Activated CD4-positive, alpha-beta memory T cell treated with anti-CD3 and anti-CD28 coated beads for 36 hours (primary cell): ENCODE measurements around the gene C3orf22. TPM values are rescaled to one million over a fixed set of nuclear protein-coding genes. Genes with fewer than 3 reads are reported as not detected.

Experiments
- CTCF ChIA-PET: fragments of 350-600 bp; sonication (Branson Sonifier 250); formaldehyde crosslinking; loops from one replicate; lab custom pipeline; 2021; ENCODE audit warnings: antibody characterized with exemption, inconsistent platforms; lab: Charles Lee
- POLR2A ChIA-PET: fragments of 350-600 bp; sonication (Branson Sonifier 250); formaldehyde crosslinking; loops from one replicate; lab custom pipeline; 2021; ENCODE audit warnings: antibody characterized with exemption; lab: Charles Lee
- DNase-seq: peaks from one replicate; pipeline ENCODE4 v3.0.0-alpha.2; 2020
- H3K27ac Mint-ChIP-seq: one replicate; pipeline ENCODE4 v1.8.0; 2021; ENCODE audit warnings: mixed read lengths
- H3K27me3 Mint-ChIP-seq: one replicate; pipeline ENCODE4 v1.8.0; 2021; ENCODE audit warnings: mixed read lengths
- H3K36me3 Mint-ChIP-seq: one replicate; pipeline ENCODE4 v1.8.0; 2021; ENCODE audit warnings: mixed read lengths
- H3K4me1 Mint-ChIP-seq: one replicate; pipeline ENCODE4 v1.8.0; 2021; ENCODE audit warnings: low read depth, mixed read lengths
- H3K4me3 Mint-ChIP-seq: one replicate; pipeline ENCODE4 v1.8.0; 2021; ENCODE audit warnings: mild to moderate bottlenecking, mixed read lengths
- H3K9me3 Mint-ChIP-seq: one replicate; pipeline ENCODE4 v1.8.0; 2021; ENCODE audit warnings: mixed read lengths
- intact Hi-C: fragments of 100-400 bp; cut with micrococcal nuclease; formaldehyde crosslinking; loops from one replicate; pipeline ENCODE4 v1.15.1; 2023
- total RNA-seq, 2 experiments: library from RNA; stranded (reverse); gene quantifications; one replicate each; pipeline ENCODE4 v1.2.3, GENCODE V29; 2021

Gene C3orf22
- total RNA-seq, 2 experiments from 2014 or later: not detected

GRCh38 chr3:126546549-126547239, 12.0 kb downstream of the C3orf22 start:
- CTCF ChIA-PET: interaction anchor here (0.9 kb wide), 1 partner anchor 24 kb away, joined by 3 read pairs; no protein-coding TSS in a partner anchor
- DNase-seq: no peak

GRCh38 chr3:126546013-126546412, 12.7 kb downstream of the C3orf22 start:
- no peak overlapping the region for H3K27ac Mint-ChIP-seq
- CTCF ChIA-PET: no interaction called here
- POLR2A ChIA-PET: no interaction called here

More at GRCh38 chr3:126546549-126547239, 12.0 kb downstream of the C3orf22 start:
- H3K4me1 Mint-ChIP-seq: no peaks in the 10 kb centered on the region
- H3K27me3 Mint-ChIP-seq: peaks cover 3% of the 10 kb centered on the region
- H3K27ac Mint-ChIP-seq: no peak overlapping the region
- H3K4me3 Mint-ChIP-seq: no peak overlapping the region
- H3K36me3 Mint-ChIP-seq: no peaks in the 10 kb centered on the region
- POLR2A ChIA-PET: no interaction called here
- H3K9me3 Mint-ChIP-seq: no peaks in the 10 kb centered on the region
- intact Hi-C loops: no loop called here

DNA sequence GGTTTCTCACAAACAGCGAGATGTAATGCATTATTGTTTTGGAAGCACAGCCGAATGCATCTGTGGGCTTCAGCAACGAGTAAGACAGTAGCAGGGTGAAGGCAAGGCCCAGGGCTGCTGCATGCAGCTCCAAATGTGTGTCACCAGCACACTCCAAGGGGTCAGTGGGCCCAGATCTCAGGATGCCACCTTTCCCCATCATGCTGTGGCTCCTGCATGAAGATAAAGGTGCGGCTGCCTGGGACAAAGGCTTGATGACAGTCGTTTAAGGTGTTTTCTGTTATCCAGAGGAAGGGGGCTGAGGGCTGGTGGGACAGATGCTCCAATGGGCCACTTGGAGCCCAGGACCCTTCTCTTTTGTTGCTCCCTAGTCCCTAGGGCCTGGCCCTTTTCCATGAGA, 13.2 kb downstream of the C3orf22 start:
- H3K36me3 Mint-ChIP-seq: no peaks in the 10 kb centered on the region
- no peak overlapping the region for H3K27ac Mint-ChIP-seq
- ChIA-PET CTCF (no interaction called here), POLR2A (no interaction called here)
- no peak for DNase-seq
- H3K27me3 Mint-ChIP-seq: peaks cover 3% of the 10 kb centered on the region
- intact Hi-C loops: no loop called here
- no peaks in the 10 kb centered on the region for H3K4me1 Mint-ChIP-seq
- no peak overlapping the region for H3K4me3 Mint-ChIP-seq
- H3K9me3 Mint-ChIP-seq: peaks cover 2% of the 10 kb centered on the region

More at GRCh38 chr3:126546013-126546412, 12.7 kb downstream of the C3orf22 start:
- Mint-ChIP-seq H3K4me3 (no peak overlapping the region), H3K9me3 (peaks cover 2% of the 10 kb centered on the region), H3K27me3 (peaks cover 3% of the 10 kb centered on the region), H3K36me3 (no peaks in the 10 kb centered on the region), H3K4me1 (no peaks in the 10 kb centered on the region)
- DNase-seq: no peak
- intact Hi-C loops: no loop called here

DNA sequence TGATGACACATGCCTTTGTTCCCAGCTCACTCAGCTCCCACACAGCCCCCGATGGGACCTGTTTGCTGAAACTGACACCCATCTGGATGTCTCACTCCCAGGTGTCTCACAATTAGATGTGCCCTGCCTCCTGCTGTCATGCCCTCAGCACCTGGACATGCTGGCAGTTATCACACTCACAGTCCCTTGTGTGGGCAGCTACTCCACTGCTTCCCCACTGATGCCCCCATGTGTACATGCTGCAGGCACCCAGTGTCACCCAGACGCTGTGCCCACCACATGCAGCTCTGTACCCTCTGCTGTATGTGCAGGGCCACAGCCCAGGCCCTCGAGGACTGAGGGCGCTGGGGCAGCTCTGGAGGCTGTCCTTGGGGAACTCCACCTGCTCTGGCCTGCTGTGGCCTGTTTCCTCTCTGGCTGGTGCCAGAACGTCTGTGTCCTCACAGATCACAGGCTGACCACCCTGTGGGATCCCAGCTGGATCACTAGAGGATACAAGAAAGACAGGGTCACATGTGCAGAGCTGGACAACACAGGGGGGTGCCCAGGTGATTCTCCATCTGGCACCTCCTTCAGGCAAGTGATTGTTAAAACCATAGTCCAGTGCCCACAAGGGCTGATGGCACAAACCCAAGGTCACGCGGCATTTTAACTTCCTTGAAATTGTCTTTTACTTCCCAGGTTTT, 14.0 kb downstream of the C3orf22 start:
- no peak overlapping the region for H3K4me3 Mint-ChIP-seq
- peak; percentile 3 for DNase-seq
- peaks cover 2% of the 10 kb centered on the region for H3K9me3 Mint-ChIP-seq
- peaks cover 6% of the 10 kb centered on the region for H3K27me3 Mint-ChIP-seq
- no peak overlapping the region for H3K27ac Mint-ChIP-seq
- H3K36me3 Mint-ChIP-seq: no peaks in the 10 kb centered on the region
- ChIA-PET POLR2A (no interaction called here), CTCF (no interaction called here)
- intact Hi-C loops: no loop called here
- H3K4me1 Mint-ChIP-seq: no peaks in the 10 kb centered on the region

DNA sequence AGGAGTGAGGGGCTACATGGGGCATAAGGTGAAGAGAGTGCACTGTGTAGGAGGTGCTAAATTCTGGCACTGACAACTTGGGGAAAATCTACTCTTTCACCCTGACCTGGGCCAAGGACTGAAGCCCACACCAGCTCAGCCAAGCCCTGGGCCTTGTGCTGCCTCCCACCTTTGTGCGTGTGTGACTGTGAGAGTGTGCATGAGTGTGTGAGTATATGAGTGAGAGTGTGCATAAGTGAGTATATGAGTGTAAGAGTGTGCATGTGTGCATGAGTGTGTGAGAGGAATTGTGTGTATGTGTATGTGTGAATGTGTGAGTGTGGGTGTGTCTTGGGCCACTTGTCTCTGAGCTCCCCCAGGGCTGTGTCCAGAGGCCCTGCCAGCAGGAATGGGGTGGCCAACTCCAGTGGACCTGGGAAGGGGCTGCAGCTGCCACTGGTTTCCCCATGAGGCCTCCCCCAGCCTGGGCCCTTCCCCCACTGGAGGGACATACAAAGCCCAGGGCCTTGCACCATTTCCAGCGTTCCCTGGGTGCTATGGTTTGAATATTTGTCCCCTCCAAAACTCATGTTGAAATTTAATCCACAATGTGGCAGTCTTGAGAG, 15.2 kb downstream of the C3orf22 start:
- ChIA-PET CTCF (interaction anchor here (0.6 kb wide), 1 partner anchor 561 kb away, joined by 3 read pairs; no protein-coding TSS in a partner anchor), POLR2A (no interaction called here)
- H3K27me3 Mint-ChIP-seq: peaks cover 5% of the 10 kb centered on the region
- H3K36me3 Mint-ChIP-seq: no peaks in the 10 kb centered on the region
- no peak overlapping the region for H3K27ac Mint-ChIP-seq
- intact Hi-C loops: no loop called here
- no peaks in the 10 kb centered on the region for H3K4me1 Mint-ChIP-seq
- H3K9me3 Mint-ChIP-seq: peaks cover 2% of the 10 kb centered on the region
- no peak overlapping the region for H3K4me3 Mint-ChIP-seq
- DNase-seq: no peak

DNA sequence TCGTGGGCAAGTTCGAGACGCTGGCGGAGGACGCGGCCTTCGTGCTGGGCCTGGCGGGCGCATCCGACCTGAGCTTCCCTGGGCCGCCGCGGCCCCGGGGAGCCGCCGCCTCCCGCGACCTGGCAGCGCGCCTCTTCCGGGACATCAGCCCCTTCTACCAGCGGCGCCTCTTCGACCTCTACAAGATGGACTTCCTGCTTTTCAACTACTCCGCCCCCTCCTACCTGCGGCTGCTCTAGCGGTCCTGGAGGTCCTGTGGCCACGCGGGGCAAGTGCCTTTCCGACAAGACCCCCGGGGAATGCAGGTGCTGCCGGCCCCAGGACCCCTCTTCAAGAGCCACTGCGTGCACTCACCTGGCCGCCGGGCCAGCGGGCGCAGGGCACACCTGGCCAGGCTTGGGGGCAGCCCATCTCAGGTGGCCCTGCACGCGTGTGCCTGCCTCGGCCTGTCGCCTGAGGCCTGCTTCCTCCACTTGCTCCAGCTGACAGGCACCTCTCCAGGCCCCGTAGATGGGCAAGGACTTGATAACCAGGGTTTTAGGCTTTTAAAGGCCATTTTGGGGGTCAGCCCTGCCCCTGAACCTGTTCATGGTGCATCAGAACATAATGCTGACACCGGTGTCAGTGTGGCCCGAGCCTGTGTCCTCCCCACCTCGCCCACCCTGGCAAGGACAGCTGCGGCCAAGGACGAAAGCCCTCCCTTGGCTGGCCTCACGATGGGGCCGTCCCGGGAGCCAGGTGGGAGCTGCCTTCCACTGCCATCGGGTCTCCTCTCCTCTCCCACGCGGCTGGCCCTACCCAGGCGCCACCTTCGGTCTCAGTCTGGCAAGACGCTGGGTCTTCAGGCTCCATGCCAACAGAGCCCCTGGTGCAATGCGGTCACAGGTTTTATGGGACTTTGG, 16.1 kb downstream of the C3orf22 start:
- CTCF ChIA-PET: no interaction called here
- H3K4me3 Mint-ChIP-seq: no peak overlapping the region

DNA sequence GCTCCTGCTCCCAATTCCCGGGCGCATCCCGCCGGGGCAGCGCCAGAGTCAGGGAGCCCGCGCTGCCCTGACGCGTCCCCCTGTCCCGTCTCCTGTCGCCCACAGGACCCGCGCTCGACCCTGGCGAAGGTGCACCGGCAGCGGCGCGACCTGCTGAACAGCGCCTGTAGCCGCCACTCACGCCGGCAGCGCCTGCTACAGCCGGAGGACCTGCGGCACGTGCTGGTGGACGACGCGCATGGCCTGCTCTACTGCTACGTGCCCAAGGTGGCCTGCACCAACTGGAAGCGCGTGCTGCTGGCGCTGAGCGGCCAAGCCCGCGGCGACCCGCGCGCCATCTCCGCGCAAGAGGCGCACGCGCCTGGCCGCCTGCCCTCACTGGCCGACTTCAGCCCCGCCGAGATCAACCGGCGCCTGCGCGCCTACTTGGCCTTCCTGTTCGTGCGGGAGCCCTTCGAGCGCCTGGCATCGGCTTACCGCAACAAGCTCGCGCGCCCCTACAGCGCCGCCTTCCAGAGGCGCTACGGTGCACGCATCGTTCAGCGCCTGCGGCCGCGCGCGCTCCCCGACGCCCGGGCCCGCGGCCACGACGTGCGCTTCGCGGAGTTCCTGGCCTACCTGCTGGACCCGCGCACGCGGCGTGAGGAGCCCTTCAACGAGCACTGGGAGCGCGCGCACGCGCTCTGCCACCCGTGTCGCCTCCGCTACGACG, 16.9 kb downstream of the C3orf22 start:
- no peak overlapping the region for H3K4me3 Mint-ChIP-seq
- H3K9me3 Mint-ChIP-seq: peaks cover 2% of the 10 kb centered on the region
- H3K27ac Mint-ChIP-seq: no peak overlapping the region
- peak; percentile 2 for DNase-seq
- intact Hi-C loops: no loop called here
- H3K4me1 Mint-ChIP-seq: no peaks in the 10 kb centered on the region
- H3K36me3 Mint-ChIP-seq: no peaks in the 10 kb centered on the region
- H3K27me3 Mint-ChIP-seq: peaks cover 7% of the 10 kb centered on the region
- POLR2A ChIA-PET: no interaction called here
- CTCF ChIA-PET: no interaction called here

More for the DNA sequence above, 16.1 kb downstream of the C3orf22 start:
- H3K36me3 Mint-ChIP-seq: no peaks in the 10 kb centered on the region
- H3K4me1 Mint-ChIP-seq: no peaks in the 10 kb centered on the region
- intact Hi-C loops: no loop called here
- POLR2A ChIA-PET: no interaction called here
- peaks cover 5% of the 10 kb centered on the region for H3K27me3 Mint-ChIP-seq
- no peak overlapping the region for H3K27ac Mint-ChIP-seq
- peak; percentile 6 for DNase-seq
- H3K9me3 Mint-ChIP-seq: peaks cover 2% of the 10 kb centered on the region

GRCh38 chr3:126540951-126541627, 17.6 kb downstream of the C3orf22 start:
- Mint-ChIP-seq H3K27me3 (peaks cover 7% of the 10 kb centered on the region), H3K36me3 (no peaks in the 10 kb centered on the region), H3K27ac (no peak overlapping the region), H3K9me3 (peaks cover 2% of the 10 kb centered on the region), H3K4me3 (no peak overlapping the region), H3K4me1 (no peaks in the 10 kb centered on the region)
- ChIA-PET CTCF (no interaction called here), POLR2A (no interaction called here)
- DNase-seq: no peak
- intact Hi-C loops: no loop called here

DNA sequence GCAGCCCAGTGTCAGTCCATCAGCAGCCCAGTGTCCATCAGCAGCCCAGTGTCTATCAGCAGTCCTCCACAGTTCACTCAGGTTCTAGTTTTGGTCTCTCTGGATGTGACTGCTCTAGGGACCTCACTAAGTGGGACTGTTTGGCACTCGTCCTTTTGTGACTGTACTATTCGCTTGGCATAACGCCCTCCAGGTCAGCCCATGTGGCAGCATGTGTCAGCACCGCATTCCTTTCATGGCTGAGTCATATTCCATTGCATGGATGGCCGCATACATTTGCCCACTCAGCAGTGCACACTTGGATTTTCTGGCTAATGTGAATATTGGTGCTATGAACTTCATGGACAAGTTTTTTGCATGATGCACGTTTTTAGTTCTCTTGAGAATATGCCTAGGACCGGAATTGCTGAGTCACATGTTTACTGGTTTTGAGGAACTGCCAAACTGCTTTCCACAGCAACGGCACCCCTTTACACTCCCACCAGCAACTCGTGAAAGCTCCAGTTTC, 18.3 kb downstream of the C3orf22 start:
- Mint-ChIP-seq H3K9me3 (peaks cover 2% of the 10 kb centered on the region), H3K4me3 (no peak overlapping the region), H3K36me3 (no peaks in the 10 kb centered on the region), H3K27me3 (peaks cover 8% of the 10 kb centered on the region), H3K4me1 (no peaks in the 10 kb centered on the region), H3K27ac (no peak overlapping the region)
- intact Hi-C loops: no loop called here
- POLR2A ChIA-PET: no interaction called here
- CTCF ChIA-PET: no interaction called here
- DNase-seq: no peak

- intact Hi-C loops: no loop called here
- H3K36me3 Mint-ChIP-seq: no peaks in the 10 kb centered on the region
- ChIA-PET CTCF (no interaction called here), POLR2A (no interaction called here)
- H3K4me1 Mint-ChIP-seq: no peaks in the 10 kb centered on the region
- peaks cover 9% of the 10 kb centered on the region for H3K27me3 Mint-ChIP-seq
- H3K9me3 Mint-ChIP-seq: peaks cover 2% of the 10 kb centered on the region
- no peak overlapping the region for H3K27ac Mint-ChIP-seq
- no peak overlapping the region for H3K4me3 Mint-ChIP-seq
- DNase-seq: no peak
Measured at GRCh38 chr3:126539558-126540250, 19.0 kb downstream of the C3orf22 start.
